SK-N-SH (cell line): ENCODE measurements around the gene GOLGA8S. TPM values are rescaled to one million over a fixed set of nuclear protein-coding genes. Genes with fewer than 3 reads are reported as not detected.

ENCODE experiments used
- CTCF ChIA-PET: fragments of 300-600, 350-600 bp; formaldehyde crosslinking; extraction: SDS; loops from one replicate; lab custom pipeline; 2021; lab: Yijun Ruan, JAX
- POLR2A ChIA-PET: fragments of 350-600 bp; sonication (Branson Sonifier 250); formaldehyde crosslinking; extraction: SDS; loops from one replicate; lab custom pipeline; 2020; ENCODE audit warnings: antibody characterized with exemption, inconsistent platforms; lab: Yijun Ruan, JAX
- DNase-seq: peaks from one replicate; pipeline ENCODE4 v3.0.0; 2012
- H2AFZ ChIP-seq: fragments of 200-600 bp; sonication (generic); 2 replicates; pipeline ENCODE4 v1.8.1; 2016; ENCODE audit warnings: antibody characterized with exemption, mild to moderate bottlenecking, low read depth
- H3F3A ChIP-seq: fragments of 200-600 bp; sonication (generic); replicated peaks from 2 replicates; pipeline ENCODE3; 2016; ENCODE audit warnings: antibody characterized with exemption, mild to moderate bottlenecking; ENCODE audit not compliant: insufficient read depth
- H3K27ac ChIP-seq, 2 experiments: fragments of 200-500 bp in 1 of 2; fragments of 200-600 bp in 1 of 2; sonication (Bioruptor generic) in 1 of 2; sonication (generic), shearing (Covaris generic) in 1 of 2; 2 replicates each; pipeline versions ENCODE4 v1.5.1 to v1.6.1; 2014 to 2016; ENCODE audit warnings: low read depth in 2 of 2, inconsistent platforms in 1 of 2, low read length in 1 of 2, mild to moderate bottlenecking in 1 of 2, mixed read lengths in 1 of 2
- H3K27me3 ChIP-seq: fragments of 200-600 bp; sonication (generic), shearing (Covaris generic); 2 replicates; pipeline ENCODE4 v1.6.1; 2016; ENCODE audit warnings: mixed run types; ENCODE audit not compliant: insufficient read depth
- H3K36me3 ChIP-seq, 2 experiments: fragments of 200-500 bp in 1 of 2; fragments of 200-600 bp in 1 of 2; sonication (Bioruptor generic) in 1 of 2; sonication (generic) in 1 of 2; replicated peaks in 1 of 2; 2 replicates each; pipeline versions ENCODE3 to v1.5.1; 2014 to 2016; ENCODE audit warnings: low read length in 1 of 2, mild to moderate bottlenecking in 1 of 2; ENCODE audit not compliant: insufficient read depth in 2 of 2, control insufficient read depth in 1 of 2
- H3K4me1 ChIP-seq, 2 experiments: fragments of 200-500 bp in 1 of 2; fragments of 200-600 bp in 1 of 2; sonication (Bioruptor generic) in 1 of 2; sonication (generic), shearing (Covaris generic) in 1 of 2; 2 replicates each; pipeline versions ENCODE4 v1.5.1 to v1.6.1; 2014 to 2016; ENCODE audit warnings: low read depth in 1 of 2, low read length in 1 of 2, mixed run types in 1 of 2; ENCODE audit not compliant: insufficient read depth in 2 of 2, control insufficient read depth in 1 of 2
- H3K4me2 ChIP-seq: fragments of 200-600 bp; sonication (generic), shearing (Covaris generic); 2 replicates; pipeline ENCODE4 v1.6.1; 2017; ENCODE audit warnings: mixed run types
- H3K4me3 ChIP-seq, 2 experiments: fragments of 200-500 bp in 1 of 2; fragments of 200-600 bp in 1 of 2; sonication (Bioruptor generic) in 1 of 2; sonication (generic), shearing (Covaris generic) in 1 of 2; 2 replicates each; pipeline versions ENCODE4 v1.5.1 to v1.8.1; 2014 to 2016; ENCODE audit warnings: low read depth in 2 of 2, inconsistent platforms in 1 of 2, low read length in 1 of 2, mild to moderate bottlenecking in 1 of 2, mixed read lengths in 1 of 2, moderate library complexity in 1 of 2
- H3K79me2 ChIP-seq: fragments of 200-600 bp; sonication (generic); 2 replicates; pipeline ENCODE4 v1.8.1; 2017; ENCODE audit warnings: mild to moderate bottlenecking; ENCODE audit not compliant: insufficient read depth
- H3K9ac ChIP-seq: fragments of 200-600 bp; sonication (generic); 2 replicates; pipeline ENCODE4 v1.6.1; 2017; ENCODE audit warnings: mixed run types
- H3K9me2 ChIP-seq: fragments of 200-600 bp; sonication (generic); 2 replicates; pipeline ENCODE4 v1.6.1; 2017; ENCODE audit warnings: mixed run types
- H3K9me3 ChIP-seq: fragments of 200-600 bp; sonication (generic); 2 replicates; pipeline ENCODE4 v1.6.1; 2017; ENCODE audit warnings: mixed run types, mild to moderate bottlenecking, moderate library complexity
- H4K20me1 ChIP-seq: fragments of 200-600 bp; sonication (generic); 2 replicates; pipeline ENCODE4 v1.6.1; 2017; ENCODE audit warnings: mild to moderate bottlenecking, mixed run types; ENCODE audit not compliant: insufficient read depth
- CHD2 ChIP-seq: fragments of 150-350 bp; IDR thresholded peaks from 2 replicates; pipeline ENCODE4 v1.6.1; 2018; ENCODE audit warnings: low read length; ENCODE audit not compliant: partially characterized antibody
- ELF1 ChIP-seq: IDR thresholded peaks from 2 replicates; pipeline ENCODE4 v1.4.0; 2012
- EP300 ChIP-seq, 2 experiments: IDR thresholded peaks; 2 replicates each; pipeline versions ENCODE4 v1.4.0 to v1.6.1; 2012; ENCODE audit warnings: borderline replicate concordance in 1 of 2, low read depth in 1 of 2, low read length in 1 of 2
- EZH2phosphoT487 ChIP-seq: fragments of 200-600 bp; sonication (generic); IDR thresholded peaks from 2 replicates; pipeline ENCODE4 v1.6.1; 2017; ENCODE audit warnings: low read depth, mixed run types, mild to moderate bottlenecking, antibody characterized with exemption, moderate library complexity, borderline replicate concordance
- FOXM1 ChIP-seq: IDR thresholded peaks from 2 replicates; pipeline ENCODE4 v1.4.0; 2012; ENCODE audit warnings: low read depth, mild to moderate bottlenecking
- GABPA ChIP-seq: IDR thresholded peaks from 2 replicates; pipeline ENCODE4 v1.4.0; 2012; ENCODE audit warnings: low read depth, mild to moderate bottlenecking
- GATA2 ChIP-seq: sonication (generic); formaldehyde crosslinking; IDR thresholded peaks from 2 replicates; pipeline ENCODE4 v1.5.0; 2020; ENCODE audit warnings: mild to moderate bottlenecking, missing genetic modification reagents
- IRF3 ChIP-seq: fragments of 150-350 bp; IDR thresholded peaks from 2 replicates; pipeline ENCODE4 v1.6.1; 2016; ENCODE audit warnings: mild to moderate bottlenecking, low read depth, low read length
- JUND ChIP-seq: IDR thresholded peaks from 2 replicates; pipeline ENCODE4 v1.4.0; 2012
- MEF2A ChIP-seq: IDR thresholded peaks from 2 replicates; pipeline ENCODE4 v1.4.0; 2012; ENCODE audit warnings: low read depth, borderline replicate concordance
- NFIC ChIP-seq: IDR thresholded peaks from 2 replicates; pipeline ENCODE4 v1.4.0; 2012; ENCODE audit warnings: borderline replicate concordance
- PBX3 ChIP-seq: IDR thresholded peaks from 2 replicates; pipeline ENCODE4; 2012
- POLR2AphosphoS5 ChIP-seq: IDR thresholded peaks from 2 replicates; pipeline ENCODE4 v1.6.1; 2012; ENCODE audit warnings: low read depth, low read length
- REST ChIP-seq: IDR thresholded peaks from 2 replicates; pipeline ENCODE4 v1.6.1; 2012; ENCODE audit warnings: mild to moderate bottlenecking, low read depth, low read length, moderate library complexity
- RXRA ChIP-seq: IDR thresholded peaks from 2 replicates; pipeline ENCODE4 v1.4.0; 2012; ENCODE audit warnings: low read depth, mild to moderate bottlenecking, borderline replicate concordance
- SMC3 ChIP-seq: IDR thresholded peaks from 2 replicates; pipeline ENCODE4 v1.6.1; 2012; ENCODE audit warnings: low read depth, low read length, improper control_type of control experiment
- USF2 ChIP-seq: fragments of 150-350 bp; IDR thresholded peaks from 2 replicates; pipeline ENCODE4 v1.6.1; 2017; ENCODE audit warnings: antibody characterized with exemption, low read length, low read depth, borderline replicate concordance
- ZBTB33 ChIP-seq: IDR thresholded peaks from 2 replicates; pipeline ENCODE4 v1.4.0; 2012; ENCODE audit warnings: low read depth, borderline replicate concordance
- WGBS: methylation state at CpG from one replicate; pipeline ENCODE4 v1.1.6; 2017; ENCODE audit warnings: low lambda C conversion rate; 5-methylcytosine and 5-hydroxymethylcytosine counted together
- polyA plus RNA-seq, 3 experiments: library from polyadenylated mRNA; depleted of rRNA; stranded (reverse); fragments of >200 nt; gene quantifications; 2 replicates each; pipeline ENCODE4 v1.2.3, GENCODE V29; 2012

Gene GOLGA8S
- polyA plus RNA-seq, 1 of the 3 experiments (the other 2 are of a cell fraction): 0.02 TPM

GRCh38 chr15:23387621-23388190 is 33.2 kb downstream of the GOLGA8S start:
- Histone ChIP-seq H3K27ac (no peak overlapping the region), H3K27me3 (peaks cover 61% of the 10 kb centered on the region), H4K20me1 (no peaks in the 10 kb centered on the region), H3F3A (no peaks in the 10 kb centered on the region), H3K4me1 (no peaks in the 10 kb centered on the region), H3K79me2 (no peaks in the 10 kb centered on the region), H2AFZ (no peak overlapping the region), H3K4me3 (no peak overlapping the region), H3K4me2 (no peak overlapping the region), H3K9me3 (no peaks in the 10 kb centered on the region), H3K9ac (no peak overlapping the region), H3K9me2 (no peaks in the 10 kb centered on the region), H3K36me3 (no peaks in the 10 kb centered on the region)
- no peak for TF ChIP-seq GABPA
- no peak for TF ChIP-seq CHD2
- TF ChIP-seq USF2: no peak
- no peak for TF ChIP-seq EZH2phosphoT487
- POLR2A ChIA-PET: no interaction called here
- no peak for DNase-seq
- CTCF ChIA-PET: interaction anchor here (0.6 kb wide), 1 partner anchor 1046 kb away, joined by 3 read pairs; no protein-coding TSS in a partner anchor
- 2% methylated on average over 6 of the region's 6 CpGs for WGBS

- 5% methylated on average over 15 of the region's 15 CpGs for WGBS
- H3K9me2 ChIP-seq: no peaks in the 10 kb centered on the region
- no peaks in the 10 kb centered on the region for H3K36me3 ChIP-seq
- H3K9ac ChIP-seq: no peak overlapping the region
- no peak for DNase-seq
- no peaks in the 10 kb centered on the region for H3F3A ChIP-seq
- H3K27ac ChIP-seq: no peak overlapping the region
- peak overlapping the region in 1 of 2 experiments; percentile 48; a peak in 1 of 4 replicates for H3K4me3 ChIP-seq
- peak overlapping the region; percentile 37; the same call in 1 of the 2 replicates for H3K4me2 ChIP-seq
- H4K20me1 ChIP-seq: no peaks in the 10 kb centered on the region
- no peaks in the 10 kb centered on the region for H3K4me1 ChIP-seq
- peaks cover 60% of the 10 kb centered on the region for H3K27me3 ChIP-seq
- ChIA-PET CTCF (no interaction called here), POLR2A (no interaction called here)
- no peak for TF ChIP-seq SMC3
- no peak for TF ChIP-seq PBX3
- no peak for TF ChIP-seq GATA2
- TF ChIP-seq EP300 (IDR thresholded peaks at IDR 0.05; ENCODE audit: borderline replicate concordance in 1 of 2, low read depth in 1 of 2, low read length in 1 of 2): no peak
- no peak for TF ChIP-seq REST
- TF ChIP-seq RXRA: no peak
- TF ChIP-seq FOXM1: no peak
- TF ChIP-seq ZBTB33: no peak
- TF ChIP-seq POLR2AphosphoS5: no peak
- TF ChIP-seq ELF1: no peak
- no peak for TF ChIP-seq NFIC
- no peak for TF ChIP-seq JUND
- no peak for TF ChIP-seq IRF3
- TF ChIP-seq MEF2A: no peak
- no peaks in the 10 kb centered on the region for H3K9me3 ChIP-seq
- no peaks in the 10 kb centered on the region for H3K79me2 ChIP-seq
- no peak overlapping the region for H2AFZ ChIP-seq
Observed at GRCh38 chr15:23395030-23395692, 40.6 kb downstream of the GOLGA8S start.
